NCI-H1417 (cell line): ENCODE results near the gene NR1H4.
"Not testable (repeated sequence)": the region's sequence is repeated elsewhere in the genome, so short reads cannot be mapped to it uniquely, and the experiment has no call there.

Source experiments
- DNase-seq, 3 experiments: peaks; one replicate each; lab custom pipeline; 2025; lab: John Stamatoyannopoulos, UW

Gene NR1H4

GRCh38 chr12:100515968-100516367 lies 42.3 kb downstream of the NR1H4 start:
- DNase-seq, result no peak

- DNase-seq, result no peak
These were observed 44.7 kb downstream of the NR1H4 start for GRCh38 chr12:100518376-100518775.

- DNase-seq, result no peak
These were observed 46.5 kb downstream of the NR1H4 start for GRCh38 chr12:100520048-100520769.

GRCh38 chr12:100521958-100522357 lies 48.3 kb downstream of the NR1H4 start:
- no peak for DNase-seq

GRCh38 chr12:100528034-100528433 lies 54.4 kb downstream of the NR1H4 start:
- DNase-seq, result no peak

GRCh38 chr12:100528471-100529127 lies 54.9 kb downstream of the NR1H4 start:
- no peak for DNase-seq

- DNase-seq, result no peak
These were observed 56.2 kb downstream of the NR1H4 start for GRCh38 chr12:100529756-100530350.

GRCh38 chr12:100533376-100533775 lies 59.7 kb downstream of the NR1H4 start:
- DNase-seq, result no peak

GRCh38 chr12:100534625-100535227 lies 61.1 kb downstream of the NR1H4 start:
- DNase-seq, result no peak

- no peak for DNase-seq
These were observed 65.5 kb downstream of the NR1H4 start for GRCh38 chr12:100539202-100539601.

GRCh38 chr12:100544165-100544564 lies 70.5 kb downstream of the NR1H4 start:
- DNase-seq, result no peak

- DNase-seq, result no peak
These were observed 71.4 kb downstream of the NR1H4 start for GRCh38 chr12:100545092-100545491.

- no peak for DNase-seq
These were observed 80.3 kb downstream of the NR1H4 start for GRCh38 chr12:100553936-100554335.

- DNase-seq, result peak; percentile 76 to 95 (median 77)
These were observed 81.0 kb downstream of the NR1H4 start for GRCh38 chr12:100554608-100555077.

GRCh38 chr12:100555722-100556121 lies 82.1 kb downstream of the NR1H4 start:
- no peak for DNase-seq

- DNase-seq, result no peak
These were observed 83.7 kb downstream of the NR1H4 start for GRCh38 chr12:100557357-100557756.

- not testable (repeated sequence) for DNase-seq
These were observed 85.6 kb downstream of the NR1H4 start for GRCh38 chr12:100559261-100559660.

- no peak for DNase-seq
These were observed 90.4 kb downstream of the NR1H4 start for GRCh38 chr12:100564090-100564489.

- no peak for DNase-seq
These were observed 91.3 kb downstream of the NR1H4 start for GRCh38 chr12:100564905-100565467.

- DNase-seq, result no peak
These were observed 92.4 kb downstream of the NR1H4 start for GRCh38 chr12:100565987-100566545.

- DNase-seq, result no peak
These were observed 93.4 kb downstream of the NR1H4 start for GRCh38 chr12:100566887-100567637.
